Measurements from ENCODE around the gene ATP2B2.

DNA sequence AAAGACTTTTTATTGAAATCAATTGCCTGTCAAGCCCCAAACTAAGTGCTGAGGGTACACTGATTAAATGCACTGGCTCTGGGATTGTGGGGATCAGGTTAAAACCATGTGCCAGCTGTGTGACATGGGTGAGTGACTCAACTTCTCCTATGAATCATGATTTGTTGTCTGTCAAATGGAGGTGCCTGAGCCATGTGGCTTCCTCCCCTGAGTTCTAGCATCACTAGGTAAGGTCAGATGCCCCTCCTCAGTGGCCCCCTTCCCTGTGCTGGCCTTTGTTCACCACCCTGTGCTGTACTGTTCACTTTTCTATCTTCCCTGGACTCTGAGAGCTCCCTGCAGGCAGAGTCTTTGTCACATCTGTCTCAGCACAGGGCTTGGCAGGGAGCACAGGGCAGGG lies 43.6 kb upstream of the ATP2B2 start:
- TF ChIP-seq, protein P1, sequence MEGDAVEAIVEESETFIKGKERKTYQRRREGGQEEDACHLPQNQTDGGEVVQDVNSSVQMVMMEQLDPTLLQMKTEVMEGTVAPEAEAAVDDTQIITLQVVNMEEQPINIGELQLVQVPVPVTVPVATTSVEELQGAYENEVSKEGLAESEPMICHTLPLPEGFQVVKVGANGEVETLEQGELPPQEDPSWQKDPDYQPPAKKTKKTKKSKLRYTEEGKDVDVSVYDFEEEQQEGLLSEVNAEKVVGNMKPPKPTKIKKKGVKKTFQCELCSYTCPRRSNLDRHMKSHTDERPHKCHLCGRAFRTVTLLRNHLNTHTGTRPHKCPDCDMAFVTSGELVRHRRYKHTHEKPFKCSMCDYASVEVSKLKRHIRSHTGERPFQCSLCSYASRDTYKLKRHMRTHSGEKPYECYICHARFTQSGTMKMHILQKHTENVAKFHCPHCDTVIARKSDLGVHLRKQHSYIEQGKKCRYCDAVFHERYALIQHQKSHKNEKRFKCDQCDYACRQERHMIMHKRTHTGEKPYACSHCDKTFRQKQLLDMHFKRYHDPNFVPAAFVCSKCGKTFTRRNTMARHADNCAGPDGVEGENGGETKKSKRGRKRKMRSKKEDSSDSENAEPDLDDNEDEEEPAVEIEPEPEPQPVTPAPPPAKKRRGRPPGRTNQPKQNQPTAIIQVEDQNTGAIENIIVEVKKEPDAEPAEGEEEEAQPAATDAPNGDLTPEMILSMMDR (IDR thresholded peaks at IDR 0.05) = no peak
- TF ChIP-seq POLR2A (IDR thresholded peaks at IDR 0.05) = no peak
